Skin epidermis (tissue), 12 donors: ENCODE measurements around the gene ACTRT2.

Experiments used
- H3K27ac ChIP-seq, 21 experiments: fragments of 200-600 bp; sonication (generic) in 11 of 21; one replicate each; pipeline ENCODE4 v1.5.0; 2020; ENCODE audit warnings: mild to moderate bottlenecking in 3 of 21, inconsistent platforms in 2 of 21, moderate library complexity in 2 of 21
- H3K4me3 ChIP-seq, 7 experiments: fragments of 200-600 bp; sonication (generic) in 2 of 7; one replicate each; pipeline ENCODE4 v1.5.0; 2020; ENCODE audit warnings: inconsistent platforms in 2 of 7, mild to moderate bottlenecking in 2 of 7, moderate library complexity in 1 of 7

The ACTRT2 gene

DNA sequence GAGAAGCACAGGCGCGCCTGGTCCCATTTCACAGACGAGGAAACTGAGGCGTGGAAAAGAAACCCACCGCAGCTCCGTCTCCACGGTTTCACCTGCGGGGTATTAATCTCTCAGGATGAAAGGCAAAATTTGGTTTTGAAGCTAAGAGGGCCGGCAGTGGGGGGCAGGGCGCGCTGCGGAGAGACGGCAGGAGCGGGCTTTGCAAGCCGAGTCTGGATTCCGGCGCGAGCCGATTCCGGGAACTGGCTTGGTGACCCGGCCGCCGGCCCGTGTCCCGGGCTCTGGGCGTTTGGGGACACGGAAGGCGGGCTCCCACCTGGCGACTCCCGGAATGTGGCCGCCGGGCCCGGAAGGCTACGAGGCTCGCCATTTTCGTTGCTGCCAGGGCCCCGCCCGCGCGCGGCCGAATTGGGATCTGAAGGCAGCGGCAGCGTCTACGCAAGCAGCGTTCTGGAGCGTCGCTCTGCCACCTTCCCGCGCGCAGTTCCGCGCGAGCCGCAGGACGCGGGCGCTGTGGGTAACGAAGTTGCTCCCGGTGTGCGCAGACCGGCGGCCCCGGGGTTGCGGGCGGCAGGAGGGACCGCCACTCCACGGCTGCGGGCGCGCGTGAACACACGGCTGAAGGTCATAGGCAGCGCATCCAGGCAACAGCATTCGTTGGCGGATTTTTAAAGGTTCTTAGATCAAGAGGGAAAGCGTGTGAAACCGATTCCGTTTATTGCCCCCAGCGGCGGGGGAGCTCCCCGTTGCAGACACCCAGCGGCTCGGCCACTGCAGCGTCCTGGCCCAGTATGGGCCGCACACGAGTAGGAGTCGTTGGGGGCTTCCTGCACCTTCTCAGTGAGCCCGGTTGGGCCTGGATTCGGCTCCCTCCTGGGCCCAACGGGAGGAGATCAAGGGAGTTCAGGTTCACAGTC lies 42.4 kb downstream of the ACTRT2 start:
- no peak overlapping the region for H3K4me3 ChIP-seq

DNA sequence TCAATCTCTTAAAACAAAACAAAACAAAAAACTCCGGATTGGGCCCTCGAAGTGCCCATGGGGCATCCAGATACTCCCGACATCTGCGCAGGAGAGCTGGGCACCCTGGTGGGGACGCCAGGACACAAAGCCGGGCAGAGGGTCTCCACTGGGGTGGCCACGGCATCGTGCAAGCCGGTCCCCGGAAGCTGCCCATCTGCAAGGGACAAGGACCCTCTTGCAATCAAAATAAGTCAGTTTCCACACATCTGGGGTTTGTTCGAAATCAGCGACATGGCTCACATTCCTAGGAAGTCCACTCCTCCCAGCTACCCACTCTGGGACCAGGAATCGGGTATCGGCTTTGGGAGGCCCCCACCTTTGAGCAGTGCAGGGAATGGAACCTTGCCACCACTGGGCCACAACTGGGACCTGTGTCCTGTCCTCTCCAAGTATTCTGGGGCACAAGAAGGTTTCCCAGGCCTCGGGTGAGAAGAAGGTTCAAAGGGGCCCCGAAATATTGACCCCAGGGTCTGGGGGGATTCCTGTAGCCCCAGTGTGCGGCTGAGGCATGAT lies 43.1 kb downstream of the ACTRT2 start:
- H3K27ac ChIP-seq: no peak overlapping the region
- no peak overlapping the region for H3K4me3 ChIP-seq

More for the DNA sequence above, 42.4 kb downstream of the ACTRT2 start:
- no peak overlapping the region for H3K27ac ChIP-seq

DNA sequence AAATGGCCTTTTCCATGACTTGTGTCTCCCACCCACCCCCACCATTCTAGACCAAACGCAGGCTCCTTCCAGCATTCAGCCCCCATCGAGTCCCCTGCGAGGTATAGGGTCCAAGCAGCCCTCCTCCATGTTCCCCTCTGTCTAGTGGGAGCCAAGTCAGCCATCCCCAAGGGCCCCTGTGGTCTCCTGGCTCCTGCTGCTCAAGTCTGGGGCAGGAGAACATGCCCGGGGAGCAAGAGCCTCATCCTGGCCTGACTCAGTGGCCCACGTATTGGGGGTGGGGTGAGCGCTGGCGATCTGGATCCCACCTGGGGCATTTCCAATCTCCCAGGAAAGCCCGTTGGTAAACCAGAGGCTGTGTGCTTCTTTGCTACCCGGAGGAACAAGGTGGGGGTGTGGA lies 43.6 kb downstream of the ACTRT2 start:
- H3K4me3 ChIP-seq: no peak overlapping the region
- no peak overlapping the region for H3K27ac ChIP-seq

DNA sequence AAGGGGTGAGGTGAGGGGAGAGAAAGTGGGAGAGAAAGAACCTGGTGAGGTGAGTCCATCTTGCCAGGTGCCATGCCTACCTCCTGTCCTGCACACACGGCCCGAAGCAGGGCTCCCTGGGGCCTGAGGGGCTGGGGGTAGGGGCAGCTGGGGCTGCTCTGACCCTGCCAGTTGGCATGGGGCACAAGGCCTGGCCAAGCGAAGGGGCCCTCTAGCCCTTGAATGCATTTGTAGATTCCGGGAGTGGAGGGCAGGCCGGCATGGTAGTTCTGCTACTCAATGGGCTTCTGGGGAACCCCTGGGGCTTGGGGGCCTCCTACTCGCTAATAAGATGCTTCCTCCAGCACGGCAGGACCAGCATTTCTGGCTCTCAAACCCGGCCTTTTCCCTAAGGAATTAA lies 44.1 kb downstream of the ACTRT2 start:
- no peak overlapping the region for H3K4me3 ChIP-seq
- H3K27ac ChIP-seq: no peak overlapping the region

DNA sequence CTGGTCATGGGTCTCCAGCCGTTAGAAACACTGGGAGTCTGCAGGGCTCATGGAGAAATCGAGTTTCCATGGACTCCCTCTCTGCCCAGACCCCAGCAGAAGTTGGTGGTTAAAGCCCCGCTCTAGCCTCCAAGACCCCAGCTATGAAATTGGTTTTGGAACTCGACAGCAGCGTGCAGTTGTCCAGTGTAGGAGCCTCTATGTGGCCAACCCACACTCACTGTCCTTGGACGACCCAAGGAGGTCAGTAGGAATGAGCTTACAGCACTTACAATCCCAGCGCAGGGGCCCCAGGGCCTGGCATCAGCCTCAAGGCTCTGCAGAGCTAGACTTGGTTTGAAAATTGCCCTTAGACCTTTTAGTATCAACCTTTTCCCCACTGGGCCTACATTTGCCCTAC lies 44.5 kb downstream of the ACTRT2 start:
- Histone ChIP-seq H3K27ac (no peak overlapping the region), H3K4me3 (no peak overlapping the region)

DNA sequence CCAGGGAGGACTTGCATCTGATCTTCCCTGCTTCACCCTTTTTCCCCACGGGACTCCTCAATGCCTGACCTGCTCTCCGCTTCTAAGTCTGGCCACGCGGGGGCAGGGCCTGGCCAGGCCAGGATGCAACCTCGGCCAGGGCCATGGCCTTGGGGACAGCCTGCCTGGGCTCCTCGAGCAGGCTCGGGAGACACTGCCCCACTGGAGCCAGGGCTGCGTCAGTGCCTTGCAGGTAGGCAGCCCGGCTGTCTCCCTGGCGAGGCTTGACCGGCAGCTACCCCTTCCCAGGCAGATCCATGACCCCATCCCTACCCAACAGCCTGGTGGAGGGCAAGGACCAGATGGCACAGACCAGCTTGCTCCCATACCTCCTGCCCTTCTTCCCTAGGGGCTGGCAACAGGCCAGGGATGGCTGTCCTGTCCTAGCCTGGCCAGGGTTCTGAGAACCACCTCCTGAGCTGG lies 45.0 kb downstream of the ACTRT2 start:
- no peak overlapping the region for H3K4me3 ChIP-seq
- H3K27ac ChIP-seq: no peak overlapping the region

DNA sequence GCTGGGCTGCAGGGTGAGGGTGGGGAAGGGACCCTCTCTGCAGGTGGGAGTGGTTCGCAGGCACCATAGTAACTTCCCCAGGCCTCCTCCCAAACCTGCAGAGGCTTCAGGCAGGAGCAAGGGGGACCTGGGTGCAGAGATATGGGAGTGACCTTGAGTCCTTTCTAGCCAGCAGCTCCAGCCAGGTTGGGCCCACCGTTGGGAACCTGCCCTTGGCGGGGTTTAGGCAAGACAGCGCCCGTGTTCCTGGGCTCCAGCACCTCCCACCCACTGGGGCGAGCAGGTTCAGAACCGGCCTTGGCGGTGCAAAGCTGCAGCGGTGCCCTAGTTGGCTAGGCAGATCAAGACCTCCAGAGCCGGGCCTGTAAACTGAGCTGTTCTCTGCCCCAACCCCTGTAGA lies 45.6 kb downstream of the ACTRT2 start:
- no peak overlapping the region for H3K4me3 ChIP-seq
- H3K27ac ChIP-seq: no peak overlapping the region

DNA sequence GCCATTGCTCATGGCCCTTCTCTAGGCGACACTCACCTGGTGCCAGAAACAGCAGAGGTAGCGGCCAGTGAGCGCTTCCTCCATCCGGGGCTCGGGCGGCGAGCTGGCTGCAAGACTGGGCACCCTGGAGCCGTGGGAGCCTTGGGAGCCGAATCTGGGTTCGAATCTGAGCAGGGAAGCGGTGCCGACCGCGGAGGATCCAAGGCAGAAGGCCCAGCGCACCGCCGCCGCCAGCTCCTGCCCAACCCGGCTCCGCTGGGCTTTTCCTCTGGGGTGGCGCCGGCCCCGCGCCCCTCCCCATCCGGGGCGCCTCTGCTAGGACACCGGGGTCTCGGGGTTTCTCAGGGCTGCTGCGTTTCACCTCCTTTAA lies 46.0 kb downstream of the ACTRT2 start:
- H3K27ac ChIP-seq: no peak overlapping the region
- H3K4me3 ChIP-seq: no peak overlapping the region

DNA sequence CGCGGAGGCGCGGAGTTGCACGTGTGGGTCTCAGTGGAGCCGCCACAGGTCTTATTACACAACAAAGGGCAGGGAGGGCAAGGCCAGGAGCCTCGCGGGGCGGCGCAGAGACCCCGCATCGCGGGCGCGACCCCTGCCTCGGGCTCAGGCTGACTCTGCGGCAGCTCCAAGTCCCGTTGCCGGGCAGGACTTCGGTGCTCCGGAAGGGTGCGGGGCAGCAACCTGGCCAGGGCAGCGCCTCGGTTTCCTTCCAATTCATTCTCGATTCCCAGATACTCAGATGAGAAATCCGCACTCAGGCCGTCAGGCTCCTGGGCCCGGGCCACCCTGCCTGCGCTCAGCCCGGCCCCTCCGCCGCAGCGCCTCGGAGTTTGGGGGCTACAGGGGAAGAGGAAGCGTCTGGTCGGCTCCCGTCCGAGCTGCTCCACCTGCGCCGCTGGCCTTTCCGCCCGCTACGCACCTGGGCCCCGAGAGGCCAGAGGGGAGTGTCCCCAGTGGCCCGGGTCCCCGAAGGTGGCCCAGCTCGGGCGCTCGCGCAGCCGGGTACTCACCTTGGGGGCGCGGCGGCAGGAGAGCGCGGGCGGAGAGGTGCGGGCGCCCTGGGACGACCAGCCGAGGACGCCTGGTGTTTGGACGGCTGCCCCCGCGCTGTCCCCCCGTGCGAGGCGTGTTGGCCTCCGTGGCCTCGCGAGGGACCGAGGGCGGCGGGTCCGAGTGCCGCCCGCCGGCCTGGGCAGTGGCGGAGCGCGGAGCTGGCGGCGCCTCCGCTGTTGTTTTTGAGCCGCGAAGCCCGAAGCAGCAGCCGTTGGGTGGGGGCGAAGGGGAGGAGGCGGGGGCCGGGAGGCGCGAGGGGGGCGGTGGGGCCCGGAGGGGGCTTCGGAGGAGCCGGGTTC lies 46.6 kb downstream of the ACTRT2 start:
- peak overlapping the region in 1 of 21 experiments; percentile 10 for H3K27ac ChIP-seq
- peak overlapping the region in 4 of 7 experiments; percentile 11 to 29 (median 21) for H3K4me3 ChIP-seq

DNA sequence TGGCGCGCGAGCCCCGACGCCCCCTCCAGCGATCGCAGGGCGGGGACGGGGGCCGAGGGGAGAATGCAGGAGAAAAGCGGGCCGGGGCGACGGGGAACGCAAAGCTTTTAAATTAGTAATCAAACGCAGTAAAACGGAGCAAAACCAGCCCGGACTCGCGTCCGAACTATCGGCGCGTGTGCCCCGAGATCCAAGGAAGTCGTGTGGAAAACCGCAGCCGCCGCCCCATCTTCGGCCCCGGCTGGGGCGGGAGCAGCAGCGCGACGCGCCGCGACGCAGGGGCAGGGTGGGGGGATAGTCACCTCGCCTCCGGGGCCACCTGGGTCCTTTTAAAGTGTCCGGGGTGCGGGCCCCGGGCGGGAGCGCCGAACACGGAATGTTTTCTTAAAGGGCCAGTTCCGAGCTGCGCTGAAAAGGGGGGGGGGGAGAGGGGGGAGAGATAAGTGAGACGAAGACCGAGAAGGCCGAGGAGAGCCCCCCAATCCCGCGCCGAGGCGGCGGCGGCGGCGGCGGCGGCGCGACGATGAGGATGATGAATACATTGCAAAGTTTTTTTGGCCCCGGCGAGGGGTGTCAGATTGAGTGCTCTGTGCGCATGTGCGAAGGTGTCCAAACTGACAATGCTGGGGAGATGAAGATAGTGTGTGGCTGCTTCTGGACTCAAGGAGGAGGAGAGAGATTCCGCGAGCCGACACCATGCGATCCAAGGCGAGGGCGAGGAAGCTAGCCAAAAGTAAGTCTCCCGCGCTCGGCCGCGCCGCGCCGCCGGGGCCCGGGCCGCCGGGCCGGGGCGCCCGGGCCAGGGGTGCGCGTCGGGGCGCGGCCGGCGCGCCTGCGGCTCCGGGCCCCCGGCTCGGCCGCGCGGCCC lies 47.5 kb downstream of the ACTRT2 start, which contains the start of gene PRDM16:
TSS of gene PRDM16 (plus strand) at position 640 of the 868 bp plus-strand sequence. CDS start at position 697, 57 bp downstream.
- Histone ChIP-seq H3K27ac (peak within 1 kb of the TSS in 6 of 21 experiments; percentile 20 to 82 (median 54)), H3K4me3 (peak within 1 kb of the TSS; percentile 39 to 62 (median 48))

DNA sequence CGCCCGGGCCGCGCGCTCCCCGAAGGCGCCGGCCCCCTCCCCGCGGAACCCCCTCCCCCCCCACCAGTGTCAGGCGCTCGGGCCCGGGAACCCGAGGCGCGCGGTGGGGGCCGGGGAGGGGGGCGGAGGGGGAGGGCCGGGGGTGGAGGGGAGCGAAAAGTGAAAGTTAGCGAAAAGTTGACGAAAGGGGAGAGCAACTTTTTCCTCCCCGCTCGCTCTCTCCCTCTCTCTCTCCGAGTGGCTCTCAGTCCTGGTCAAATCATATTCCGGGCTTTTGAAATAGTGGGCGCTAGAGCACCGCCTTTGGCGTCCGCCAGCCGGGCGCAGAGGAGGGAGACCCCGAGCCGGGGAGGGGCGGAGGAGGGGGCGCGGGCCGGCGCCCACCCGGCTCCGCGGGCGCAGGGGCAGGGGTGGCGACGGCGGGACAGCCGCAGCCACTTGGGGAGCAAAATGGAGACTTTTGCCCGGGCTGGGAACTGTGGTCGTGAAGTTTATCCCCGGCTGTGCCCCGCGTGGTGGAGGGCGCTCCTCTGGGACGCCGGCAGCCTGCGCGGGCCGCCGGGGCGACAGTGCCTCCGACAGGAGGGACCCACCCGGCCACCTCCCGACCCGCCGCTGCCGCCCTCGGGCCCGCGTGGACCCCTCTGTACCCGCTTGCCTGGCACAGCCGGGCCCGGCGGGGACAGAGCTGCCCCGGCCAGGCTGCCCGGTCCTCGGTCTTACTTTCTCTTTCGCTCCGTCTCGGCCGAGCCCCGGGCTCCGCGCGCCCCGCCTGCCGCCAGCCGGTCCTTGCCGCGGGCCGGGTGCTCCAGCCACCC lies 48.4 kb downstream of the ACTRT2 start:
- H3K4me3 ChIP-seq: peak overlapping the region; percentile 39 to 62 (median 48)
- peak overlapping the region in 6 of 21 experiments; percentile 20 to 82 (median 54) for H3K27ac ChIP-seq

DNA sequence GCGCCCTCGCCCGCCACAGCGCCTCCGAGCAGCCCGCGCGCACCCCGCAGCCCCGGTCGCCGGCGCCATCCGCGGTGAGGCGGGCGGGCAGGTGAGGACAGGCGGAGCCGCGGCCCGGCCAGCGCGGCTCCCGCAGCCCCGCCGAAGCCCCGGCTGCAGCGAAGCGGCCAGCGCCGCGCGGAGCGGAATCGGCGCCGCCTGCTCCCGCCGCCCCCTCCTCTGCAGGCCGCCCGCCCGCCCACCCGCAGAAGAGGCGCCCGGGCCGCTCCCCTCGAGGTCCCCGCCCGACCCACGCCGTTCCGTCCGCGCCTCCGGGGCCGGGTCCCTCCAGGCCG lies 49.0 kb downstream of the ACTRT2 start:
- H3K27ac ChIP-seq: peak overlapping the region in 2 of 21 experiments; percentile 2 to 14
- H3K4me3 ChIP-seq: peak overlapping the region; percentile 5 to 62 (median 46)

DNA sequence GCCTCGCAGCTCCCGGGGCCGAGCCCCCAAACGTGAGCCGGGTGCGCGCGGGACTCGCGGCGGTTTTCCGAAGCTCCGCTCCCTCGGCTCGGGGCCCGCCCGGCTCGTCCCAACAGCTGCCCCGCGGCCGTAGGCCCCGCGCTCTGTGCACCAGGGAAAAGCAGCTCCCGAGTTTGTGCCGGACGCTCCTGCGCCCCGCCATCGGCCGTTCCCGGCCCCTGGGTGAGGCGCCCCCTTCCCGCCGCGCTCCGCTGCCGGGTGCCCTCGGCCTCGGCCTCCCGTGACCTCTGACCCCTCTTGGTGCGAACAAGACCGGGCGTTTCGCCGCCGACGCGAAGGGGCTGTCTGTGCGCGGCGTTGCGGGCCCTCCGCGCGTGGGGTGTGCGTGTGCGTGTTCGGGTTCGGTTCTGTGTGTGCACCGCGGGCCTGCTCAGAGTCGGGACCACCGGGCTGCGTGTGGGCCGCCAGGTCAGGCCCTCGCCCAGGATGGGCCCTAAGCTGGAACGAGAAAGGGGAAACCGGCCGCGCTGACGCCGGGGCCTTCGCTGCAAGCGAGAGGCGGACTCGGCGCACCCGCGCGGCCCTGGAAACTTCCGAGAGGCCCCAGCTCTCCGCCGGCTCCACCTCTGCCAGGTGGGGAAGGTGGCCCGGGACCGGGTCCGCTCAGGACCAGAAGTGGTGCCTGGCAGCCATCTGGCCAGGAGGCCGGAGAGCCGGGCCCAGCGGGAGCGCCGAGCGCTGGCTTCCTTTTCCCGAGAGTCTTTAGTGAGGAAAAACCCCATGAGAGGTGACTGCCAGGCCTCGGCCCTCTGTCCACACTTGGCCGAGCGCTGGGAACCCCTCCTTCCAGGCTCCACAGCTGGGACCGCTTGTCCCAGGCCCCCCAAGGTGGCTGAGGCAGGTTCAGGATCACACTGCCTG lies 49.6 kb downstream of the ACTRT2 start:
- H3K4me3 ChIP-seq: peak overlapping the region; percentile 5 to 62 (median 18)
- peak overlapping the region in 2 of 21 experiments; percentile 2 to 14 for H3K27ac ChIP-seq

DNA sequence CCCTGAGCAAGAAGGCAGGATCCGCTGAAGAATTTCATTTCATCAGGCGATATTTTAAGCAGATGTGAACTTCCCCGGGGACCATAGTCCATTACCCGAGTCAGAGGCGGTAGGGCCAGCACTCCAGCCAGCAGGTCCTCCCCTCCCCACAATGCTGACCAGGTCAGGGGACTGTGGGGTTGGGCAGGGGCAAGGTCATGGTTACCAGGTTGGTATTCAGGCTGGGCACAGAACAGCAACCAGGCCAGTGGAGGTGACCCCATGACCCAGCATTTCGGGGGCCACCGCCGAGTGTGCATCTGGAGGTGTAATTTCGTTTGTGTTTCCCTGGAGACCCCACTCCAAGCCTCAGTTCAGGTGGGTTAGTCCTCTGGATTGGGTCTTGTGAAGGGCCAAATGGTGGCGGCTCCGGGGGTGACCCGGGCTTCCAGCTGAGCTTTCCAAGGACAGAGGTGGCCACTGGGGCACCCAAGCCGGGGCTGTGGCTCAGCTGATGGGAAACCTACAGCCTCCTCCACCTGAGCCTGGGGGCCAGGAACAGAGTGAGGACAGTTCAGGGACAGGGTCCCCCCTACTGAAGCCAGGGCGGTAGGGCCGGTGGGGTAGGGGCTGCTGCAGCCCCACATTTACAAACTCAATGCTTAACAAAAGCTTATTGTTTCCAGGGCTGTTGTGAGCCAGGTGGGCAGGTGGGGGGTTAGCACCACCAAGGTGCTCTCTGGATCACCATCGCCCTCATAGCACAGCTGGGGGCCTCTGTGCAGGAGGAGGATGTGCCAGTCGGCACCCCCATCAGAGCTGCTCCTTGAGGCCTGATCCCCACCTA lies 50.5 kb downstream of the ACTRT2 start:
- Histone ChIP-seq H3K4me3 (no peak overlapping the region), H3K27ac (no peak overlapping the region)
